ENCODE results near the gene PDCD1.
"Not testable (repeated sequence)": the region's sequence is repeated elsewhere in the genome, so short reads cannot be mapped to it uniquely, and the experiment has no call there.

Gene PDCD1

GRCh38 chr2:241811201-241811951, 47.3 kb downstream of the PDCD1 start:
- DNase-seq = peak; percentile 59

- peak; percentile 73 for DNase-seq
These were observed 48.1 kb downstream of the PDCD1 start for GRCh38 chr2:241810307-241811200.

- no peak for DNase-seq
These were observed 49.0 kb downstream of the PDCD1 start for GRCh38 chr2:241809383-241810306.

- peak; percentile 4 for DNase-seq
These were observed 49.8 kb downstream of the PDCD1 start, which contains the start of gene NEU4 for GRCh38 chr2:241808721-241809382. TSS of gene NEU4 (plus strand) at chr2:241809193. CDS start at chr2:241814485, 5,292 bp downstream.

- DNase-seq = no peak
These were observed 50.5 kb downstream of the PDCD1 start for GRCh38 chr2:241808051-241808720.

- DNase-seq = not testable (repeated sequence)
These were observed 52.5 kb downstream of the PDCD1 start for GRCh38 chr2:241806217-241806616.

GRCh38 chr2:241804326-241805229, 54.1 kb downstream of the PDCD1 start:
- DNase-seq = no peak

- DNase-seq = peak; percentile 44
These were observed 55.0 kb downstream of the PDCD1 start for GRCh38 chr2:241803387-241804325.

- no peak for DNase-seq
These were observed 56.0 kb downstream of the PDCD1 start for GRCh38 chr2:241802421-241803318.

GRCh38 chr2:241801611-241802420, 56.9 kb downstream of the PDCD1 start:
- DNase-seq = no peak

GRCh38 chr2:241800198-241800903, 58.3 kb downstream of the PDCD1 start:
- not testable (repeated sequence) for DNase-seq

Measured in midbrain (tissue), 1 donor.